DMS53 treated with DMSO at 0.1 percent for 48 hours (cell line): ENCODE measurements around the gene SNED1.
A peak's percentile ranks its signal among the peaks of the same experiment; 100 is the strongest.

Experiments
- DNase-seq: peaks from one replicate; lab custom pipeline; 2025; ENCODE audit not compliant: unreplicated experiment; lab: John Stamatoyannopoulos, UW

Gene SNED1

DNA sequence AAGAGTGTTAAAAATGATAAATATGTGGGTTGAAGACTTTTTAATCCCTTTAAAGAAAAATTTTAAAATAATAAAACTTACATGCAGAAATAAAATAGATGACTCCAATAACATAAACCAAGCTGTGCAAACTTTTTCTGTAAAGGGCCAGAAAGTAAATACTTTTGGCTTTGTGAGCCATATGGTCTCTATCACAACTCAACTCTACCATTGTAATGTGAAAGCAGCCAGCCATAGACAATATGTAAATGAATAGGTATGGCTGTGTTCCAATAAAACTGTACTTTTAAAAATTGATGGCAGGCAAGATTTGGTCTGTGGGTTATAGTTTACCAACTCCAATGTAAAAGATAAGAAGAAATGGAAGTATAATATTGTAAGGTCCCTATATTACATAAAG, 45.2 kb downstream of the SNED1 start:
- DNase-seq = no peak

DNA sequence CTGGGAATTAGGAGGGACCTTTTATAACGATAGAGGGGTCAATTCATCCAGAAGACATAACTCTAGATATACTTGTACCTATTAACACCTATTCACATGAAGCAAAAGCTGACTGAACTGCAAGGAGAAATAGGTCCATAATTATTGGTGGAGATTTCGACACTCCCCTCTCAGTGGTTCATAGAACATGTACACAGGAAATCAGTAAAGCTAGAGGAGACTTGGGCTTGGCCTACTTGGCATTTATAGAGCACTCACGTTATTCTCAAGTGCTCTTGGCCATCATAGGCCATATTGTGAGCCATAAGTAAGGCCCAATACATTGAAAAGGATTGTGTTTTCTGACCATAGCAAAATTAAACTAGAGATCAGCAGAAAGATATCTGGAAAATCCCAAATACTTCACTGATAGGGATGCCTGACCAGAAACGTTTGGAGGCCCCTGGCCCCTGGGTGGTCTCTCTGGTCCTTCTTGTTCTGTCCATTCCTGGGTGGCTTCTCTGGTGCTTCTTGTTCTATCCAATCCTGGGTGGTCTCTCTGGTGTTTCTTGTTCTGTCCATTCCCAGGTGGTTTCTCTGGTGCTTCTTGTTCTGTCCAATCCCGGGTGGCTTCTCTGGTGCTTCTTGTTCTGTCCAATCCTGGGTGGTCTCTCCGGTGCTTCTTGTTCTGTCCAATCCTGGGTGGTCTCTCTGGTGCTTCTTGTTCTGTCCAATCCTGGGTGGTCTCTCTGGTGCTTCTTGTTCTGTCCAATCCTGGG, 49.0 kb downstream of the SNED1 start:
- no peak for DNase-seq

DNA sequence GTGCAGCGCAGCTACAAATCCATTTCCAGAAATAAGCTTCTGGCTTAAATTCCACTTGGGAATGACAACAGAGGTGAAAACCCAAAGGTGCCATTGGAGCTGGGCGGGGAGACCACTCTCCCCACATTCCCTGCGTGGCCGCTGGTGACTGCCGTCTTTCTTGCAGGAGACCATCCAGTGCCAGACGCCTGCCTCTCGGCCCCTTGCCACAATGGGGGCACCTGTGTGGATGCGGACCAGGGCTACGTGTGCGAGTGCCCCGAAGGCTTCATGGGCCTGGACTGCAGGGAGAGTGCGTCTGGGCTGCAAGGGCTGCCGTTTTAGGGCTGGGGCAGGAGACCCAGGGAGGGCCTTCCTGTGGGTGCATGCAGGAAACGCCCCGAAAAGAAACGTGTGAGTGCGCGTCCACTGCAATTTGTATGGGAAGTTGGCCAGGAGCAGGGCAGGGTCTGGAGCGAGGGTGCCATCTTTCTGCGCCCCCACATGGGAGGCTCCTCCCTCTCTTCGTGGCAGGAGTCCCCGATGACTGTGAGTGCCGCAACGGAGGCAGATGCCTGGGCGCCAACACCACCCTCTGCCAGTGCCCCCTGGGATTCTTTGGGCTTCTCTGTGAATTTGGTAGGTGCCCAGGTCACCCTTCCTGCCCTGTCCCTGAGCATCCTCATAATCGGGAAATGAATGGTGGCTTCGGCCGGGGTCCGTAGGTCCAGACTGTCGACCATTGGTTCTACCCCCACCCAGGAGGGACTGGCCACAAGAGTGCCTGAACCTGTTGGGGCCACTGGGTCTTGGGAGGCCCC, 49.9 kb downstream of the SNED1 start:
- DNase-seq = no peak

DNA sequence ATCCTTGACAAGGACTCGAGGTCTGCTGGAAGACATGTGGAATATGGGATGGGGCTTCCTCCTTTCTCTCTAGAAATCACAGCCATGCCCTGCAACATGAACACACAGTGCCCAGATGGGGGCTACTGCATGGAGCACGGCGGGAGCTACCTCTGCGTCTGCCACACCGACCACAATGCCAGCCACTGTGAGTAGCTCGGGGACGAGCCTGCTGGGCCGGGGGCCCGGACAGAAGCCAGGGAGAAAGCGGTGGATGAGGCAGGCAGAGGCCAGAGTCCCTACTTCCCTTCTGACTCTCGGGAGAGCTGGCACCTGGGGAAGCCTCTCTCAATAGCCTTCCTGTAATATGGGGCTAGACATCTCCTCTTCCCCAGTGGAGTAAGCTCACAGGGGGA, 50.5 kb downstream of the SNED1 start:
- DNase-seq = no peak

DNA sequence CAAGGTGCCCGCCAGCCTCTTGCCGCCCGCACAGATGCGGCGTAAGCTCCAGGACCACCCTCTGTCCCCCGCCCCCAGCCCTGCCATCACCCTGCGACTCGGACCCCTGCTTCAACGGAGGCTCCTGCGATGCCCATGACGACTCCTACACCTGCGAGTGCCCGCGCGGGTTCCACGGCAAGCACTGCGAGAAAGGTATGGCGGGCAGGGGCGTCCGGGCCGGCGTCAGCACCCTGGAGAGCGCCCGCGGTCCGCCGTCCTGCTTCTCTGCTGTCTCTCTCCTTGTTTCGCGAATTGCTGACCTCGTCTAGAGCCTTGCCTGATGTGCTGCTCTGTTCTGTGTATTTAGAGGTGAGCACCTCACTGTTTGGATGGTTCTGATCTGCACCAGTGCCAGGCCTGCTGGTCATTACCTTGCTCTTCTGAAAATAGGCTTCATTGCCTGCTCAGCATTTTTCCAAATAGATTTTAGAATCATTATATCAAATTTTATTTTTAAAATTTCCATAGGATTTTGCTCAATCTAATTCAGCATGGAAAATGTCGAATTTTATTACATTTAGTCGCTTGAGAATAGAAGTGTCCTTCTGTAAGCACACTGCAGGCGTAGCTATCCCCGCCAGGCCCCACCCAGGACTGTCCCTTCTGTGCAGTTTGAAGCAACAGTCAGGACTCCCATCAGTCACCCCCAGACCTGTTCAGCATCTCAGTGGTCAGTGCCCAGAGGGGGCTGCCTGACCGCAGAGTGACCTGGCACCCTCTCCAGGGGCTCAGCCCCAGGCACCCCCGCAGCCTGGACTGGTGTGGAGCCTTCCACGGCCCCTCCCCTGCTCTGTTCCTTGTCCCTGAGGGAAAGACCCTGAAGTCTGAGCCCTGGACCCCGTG, 51.6 kb downstream of the SNED1 start:
- no peak for DNase-seq

DNA sequence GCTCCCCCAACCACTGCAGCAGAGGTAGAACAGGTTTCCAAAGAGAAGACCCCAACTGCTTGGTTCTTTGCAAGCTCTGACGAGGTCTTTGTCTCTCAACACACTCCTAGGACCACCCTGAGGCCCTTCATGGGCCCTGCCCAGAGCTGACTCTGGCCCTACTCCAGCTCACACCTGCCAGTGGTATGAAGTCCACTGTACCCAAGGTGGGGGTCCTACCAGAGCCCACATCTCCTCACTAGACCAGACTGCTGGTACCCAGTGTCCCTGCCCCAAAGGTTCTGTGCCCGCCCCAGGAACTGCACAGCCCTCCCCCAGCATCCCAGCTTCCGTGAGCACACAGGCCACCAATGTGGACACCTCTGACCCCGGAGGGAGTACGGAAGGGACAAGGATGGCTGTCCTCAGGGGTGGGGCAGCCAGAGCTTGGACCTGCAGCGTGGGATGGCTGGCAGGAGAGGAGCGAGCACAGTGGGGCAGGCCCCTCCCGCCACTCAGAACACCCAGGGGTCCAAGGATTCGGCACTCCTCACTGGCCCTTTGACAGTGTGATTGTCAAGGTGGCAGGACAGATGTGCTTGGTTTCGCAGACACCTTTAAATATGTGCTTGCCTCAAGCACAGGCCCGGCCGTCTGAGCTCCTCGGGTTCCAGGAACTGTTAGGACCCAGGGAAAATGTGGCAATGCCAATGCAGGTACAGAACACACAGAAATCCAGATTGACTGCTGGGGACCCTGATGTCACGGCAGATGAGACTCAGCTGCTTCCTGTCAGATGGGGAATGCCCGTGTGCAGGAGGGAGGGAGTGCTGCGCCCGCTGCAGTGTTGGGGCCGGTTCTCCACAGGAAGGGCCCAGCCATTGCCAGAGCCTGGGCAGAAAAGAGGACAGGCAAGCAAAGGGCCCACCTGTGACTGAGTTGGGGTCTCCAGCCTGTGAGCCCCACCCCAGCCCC, 52.5 kb downstream of the SNED1 start:
- DNase-seq = no peak

DNA sequence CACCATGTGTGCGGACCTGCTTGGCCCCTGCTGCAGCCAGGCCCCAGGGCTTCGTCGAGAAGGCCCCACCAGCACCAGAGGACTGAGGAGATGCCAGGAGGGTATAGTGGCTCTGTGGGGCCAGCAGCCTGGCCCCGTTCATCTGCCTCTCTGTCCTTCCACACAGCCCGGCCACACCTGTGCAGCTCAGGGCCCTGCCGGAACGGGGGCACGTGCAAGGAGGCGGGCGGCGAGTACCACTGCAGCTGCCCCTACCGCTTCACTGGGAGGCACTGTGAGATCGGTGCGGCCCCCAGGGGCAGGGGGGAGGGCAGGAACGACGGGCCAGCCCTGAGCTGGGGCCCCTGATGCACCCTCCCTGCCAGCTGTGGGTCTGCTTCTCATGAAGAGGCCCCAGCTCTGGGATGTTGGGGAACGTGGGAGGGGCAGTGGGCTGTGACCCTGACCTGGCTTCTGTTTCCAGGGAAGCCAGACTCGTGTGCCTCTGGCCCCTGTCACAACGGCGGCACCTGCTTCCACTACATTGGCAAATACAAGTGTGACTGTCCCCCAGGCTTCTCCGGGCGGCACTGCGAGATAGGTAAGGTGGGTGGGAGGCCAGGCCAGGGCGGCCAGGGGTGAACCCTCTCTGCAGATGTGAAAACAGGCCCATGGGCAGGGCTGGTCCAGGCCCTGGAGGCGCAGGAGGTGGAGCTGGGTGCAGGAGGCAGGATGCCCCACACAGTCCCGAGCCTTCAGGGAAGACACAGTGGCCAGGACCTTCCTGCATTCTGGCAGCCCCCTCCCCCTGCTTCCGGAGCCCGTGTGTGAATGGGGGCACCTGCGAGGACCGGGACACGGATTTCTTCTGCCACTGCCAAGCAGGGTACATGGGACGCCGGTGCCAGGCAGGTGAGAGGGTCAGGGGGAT, 53.4 kb downstream of the SNED1 start:
- DNase-seq = no peak

DNA sequence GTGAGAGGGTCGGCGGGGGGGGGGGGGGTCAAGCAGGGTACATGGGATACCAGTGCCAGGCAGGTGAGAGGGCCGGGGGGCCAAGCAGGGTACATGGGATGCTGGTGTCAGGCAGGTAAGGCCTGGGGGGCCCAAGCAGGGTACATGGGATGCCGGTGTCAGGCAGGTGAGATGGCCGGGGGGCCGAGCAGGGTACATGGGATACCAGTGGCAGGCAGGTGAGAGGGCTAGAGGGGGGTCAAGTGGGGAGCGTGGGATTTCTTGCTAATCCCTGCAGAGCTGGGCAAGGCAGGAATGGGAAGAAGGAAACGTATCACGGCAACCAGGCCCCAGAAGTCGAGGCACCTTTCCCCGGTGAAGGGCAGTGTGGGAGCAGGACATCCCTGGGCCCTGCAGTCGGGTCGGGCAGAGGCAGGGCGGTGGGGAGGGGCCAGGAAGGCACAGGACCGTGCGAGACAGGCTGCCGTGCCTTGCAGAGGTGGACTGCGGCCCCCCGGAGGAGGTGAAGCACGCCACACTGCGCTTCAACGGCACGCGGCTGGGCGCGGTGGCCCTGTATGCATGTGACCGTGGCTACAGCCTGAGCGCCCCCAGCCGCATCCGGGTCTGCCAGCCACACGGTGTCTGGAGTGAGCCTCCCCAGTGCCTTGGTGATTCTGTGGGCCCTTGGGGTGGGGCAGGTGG, 54.4 kb downstream of the SNED1 start:
- DNase-seq = no peak

DNA sequence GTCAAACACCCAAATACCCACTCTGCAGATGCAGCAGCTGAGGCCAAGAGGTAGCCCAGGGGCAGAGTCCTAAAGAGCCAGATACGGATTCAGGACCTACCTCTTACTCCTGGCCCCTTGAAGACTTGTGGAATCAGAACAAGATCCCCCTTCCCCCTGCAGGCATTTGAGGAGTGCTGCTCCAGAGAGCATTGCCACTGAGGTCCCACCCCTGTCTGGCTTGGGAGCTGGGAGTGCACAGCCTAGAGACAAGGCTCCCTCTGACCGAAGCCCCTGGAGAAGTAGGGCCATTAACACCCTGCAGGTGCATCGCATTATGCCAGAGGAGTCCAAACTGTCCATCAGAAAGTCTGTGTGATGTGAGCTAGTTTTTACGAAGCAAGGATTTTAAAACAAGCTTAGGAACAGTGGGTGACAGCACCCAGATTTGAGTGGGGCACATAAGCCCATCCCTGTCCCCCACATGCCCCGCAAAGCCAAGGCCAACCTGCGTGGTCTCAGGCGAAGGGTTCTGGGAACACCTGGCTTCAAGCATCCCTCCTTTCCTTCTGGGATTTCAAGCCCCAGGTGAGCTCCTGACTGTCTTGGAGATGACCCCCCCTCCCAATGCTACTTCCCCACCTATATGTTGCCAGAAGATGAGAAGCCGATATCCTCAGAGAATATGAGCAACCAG, 55.3 kb downstream of the SNED1 start:
- no peak for DNase-seq

DNA sequence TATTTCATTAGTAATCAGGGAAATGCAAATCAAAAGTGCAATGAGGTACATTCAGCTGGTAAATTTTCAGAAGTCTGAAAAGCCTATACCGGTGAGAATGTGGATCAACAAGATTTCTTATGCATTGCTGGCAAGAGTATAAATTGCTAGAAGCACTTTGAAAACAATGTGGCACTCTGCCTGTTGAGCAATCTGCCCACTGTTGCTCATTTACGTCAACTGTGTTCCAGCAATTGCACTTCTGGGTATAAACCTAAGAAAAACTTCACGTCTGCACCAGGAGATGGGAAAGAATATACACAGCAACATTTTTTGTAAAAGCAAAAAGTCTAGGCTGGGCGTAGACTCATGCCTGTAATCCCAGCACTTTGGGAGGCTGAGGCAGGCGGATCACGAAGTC, 62.9 kb downstream of the SNED1 start:
- no peak for DNase-seq

DNA sequence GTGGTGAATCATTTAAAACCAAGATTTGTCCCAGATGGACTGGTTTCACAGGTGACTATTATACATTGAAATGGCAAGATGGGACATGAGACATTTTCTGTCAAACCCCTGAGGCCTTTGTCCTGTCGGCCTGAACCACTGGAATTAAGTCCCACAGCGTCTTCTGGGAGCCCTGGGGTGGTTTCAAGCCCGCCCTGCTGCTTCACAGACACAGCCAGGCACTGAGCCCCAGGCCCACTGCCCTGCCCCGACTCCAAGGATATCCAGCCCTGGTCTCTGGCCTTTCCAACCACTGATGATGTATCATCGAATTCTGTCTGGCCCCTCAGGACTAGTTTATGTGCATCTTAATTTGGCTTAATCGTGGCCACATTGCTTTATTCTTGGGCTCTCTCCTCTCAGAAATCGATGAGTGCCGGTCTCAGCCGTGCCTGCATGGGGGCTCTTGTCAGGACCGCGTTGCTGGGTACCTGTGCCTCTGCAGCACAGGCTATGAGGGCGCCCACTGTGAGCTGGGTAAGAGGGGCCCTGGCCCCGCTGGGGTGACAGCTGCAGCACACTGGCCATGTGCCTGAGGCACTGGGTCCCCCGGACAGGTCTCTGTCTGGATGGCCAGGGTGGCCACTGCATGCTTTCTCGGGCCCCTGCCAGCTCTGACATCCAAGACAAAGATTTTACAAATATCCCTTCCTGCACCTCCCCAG, 64.1 kb downstream of the SNED1 start:
- DNase-seq = no peak

DNA sequence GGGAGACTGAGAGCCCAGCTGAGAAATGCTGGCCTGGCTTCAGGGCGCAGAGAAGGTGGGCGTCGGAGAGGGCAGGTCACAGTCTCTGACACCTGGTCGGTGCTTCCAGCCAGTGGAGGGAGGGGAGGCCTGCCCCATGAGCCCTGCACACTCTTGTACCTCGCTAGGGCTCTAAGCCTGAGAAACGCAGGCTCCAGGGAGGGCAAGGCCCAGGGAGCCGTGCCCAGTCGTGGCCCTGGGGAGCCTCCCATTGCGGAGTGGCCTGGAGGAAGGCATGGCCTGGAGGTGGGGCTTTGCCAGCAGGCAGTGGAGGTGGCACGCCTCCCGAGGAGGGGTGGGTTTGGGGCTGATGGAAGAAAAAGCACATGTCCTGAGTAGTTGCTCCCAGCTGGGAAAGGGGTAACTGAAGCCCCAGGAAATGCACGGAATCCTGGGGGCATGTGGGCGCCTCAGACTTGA, 64.7 kb downstream of the SNED1 start:
- DNase-seq = no peak

DNA sequence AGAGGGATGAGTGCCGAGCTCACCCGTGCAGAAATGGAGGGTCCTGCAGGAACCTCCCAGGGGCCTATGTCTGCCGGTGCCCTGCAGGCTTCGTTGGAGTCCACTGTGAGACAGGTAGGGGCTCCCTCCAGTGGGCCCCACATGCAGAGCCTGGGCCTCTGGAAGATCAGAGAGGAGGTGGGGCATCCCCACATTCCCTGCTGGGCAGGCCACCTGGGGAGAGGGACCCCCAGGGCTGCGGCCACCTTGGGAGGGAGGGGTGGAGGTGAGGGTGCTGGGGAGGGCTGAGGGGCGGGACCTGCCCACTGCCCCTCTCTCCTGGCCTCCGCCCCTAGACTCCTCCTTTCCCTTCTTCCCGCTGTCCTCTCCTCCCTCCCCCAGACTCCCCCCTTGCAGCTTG, 65.2 kb downstream of the SNED1 start:
- no peak for DNase-seq

DNA sequence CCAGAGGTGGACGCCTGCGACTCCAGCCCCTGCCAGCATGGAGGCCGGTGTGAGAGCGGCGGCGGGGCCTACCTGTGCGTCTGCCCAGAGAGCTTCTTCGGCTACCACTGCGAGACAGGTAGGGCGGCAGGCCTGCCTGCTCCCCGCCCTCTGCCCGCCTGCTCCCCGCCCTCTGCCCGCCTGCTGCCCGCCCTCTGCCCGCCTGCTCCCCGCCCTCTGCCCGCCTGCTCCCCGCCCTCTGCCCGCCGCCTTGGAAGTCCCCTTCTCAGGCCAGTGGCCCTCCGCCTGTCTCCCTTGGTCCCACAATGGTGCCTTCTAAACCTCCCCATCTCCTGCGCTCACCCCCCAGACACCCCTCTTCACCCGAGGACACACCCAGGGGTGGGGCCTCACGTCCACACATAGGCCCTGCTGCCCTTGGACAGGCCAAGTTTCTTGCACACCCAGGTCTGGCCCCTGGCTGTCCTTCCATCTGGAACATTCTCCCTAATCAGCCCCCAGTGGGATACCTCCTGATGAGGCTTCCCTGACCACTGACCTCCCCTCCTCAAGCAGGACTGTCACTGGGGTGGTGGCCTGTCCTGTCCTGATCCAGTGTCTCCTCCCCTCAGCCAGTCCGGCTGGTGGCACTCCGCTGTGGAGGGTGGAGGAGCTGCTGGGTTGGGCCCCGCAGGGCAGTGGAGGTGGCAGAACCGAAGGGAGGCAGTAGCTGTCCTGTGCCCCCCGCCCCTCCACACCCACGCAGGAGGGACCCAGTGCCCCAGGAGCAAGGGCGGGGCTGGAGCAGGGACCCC, 65.8 kb downstream of the SNED1 start:
- peak; percentile 43 for DNase-seq

DNA sequence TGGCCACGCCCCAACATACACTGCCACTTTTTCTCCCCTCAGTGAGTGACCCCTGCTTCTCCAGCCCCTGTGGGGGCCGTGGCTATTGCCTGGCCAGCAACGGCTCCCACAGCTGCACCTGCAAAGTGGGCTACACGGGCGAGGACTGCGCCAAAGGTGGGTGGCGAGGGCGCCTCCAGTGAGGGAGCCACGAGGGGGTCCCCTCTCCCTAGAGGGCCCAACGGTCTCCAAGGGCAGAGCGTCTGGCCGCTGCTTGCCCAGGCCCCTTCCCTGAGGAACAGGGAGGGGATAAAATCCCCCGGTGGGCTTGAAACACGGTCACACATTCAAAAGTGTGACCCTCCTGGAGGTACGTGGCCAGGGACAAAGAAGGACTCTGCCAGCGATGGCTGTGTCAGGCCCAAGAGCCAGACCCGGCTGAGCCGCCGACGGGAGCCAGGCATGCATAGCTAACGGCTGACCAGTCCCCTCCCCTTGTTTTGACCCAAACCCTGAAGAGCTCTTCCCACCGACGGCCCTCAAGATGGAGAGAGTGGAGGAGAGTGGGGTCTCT, 66.5 kb downstream of the SNED1 start:
- no peak for DNase-seq

DNA sequence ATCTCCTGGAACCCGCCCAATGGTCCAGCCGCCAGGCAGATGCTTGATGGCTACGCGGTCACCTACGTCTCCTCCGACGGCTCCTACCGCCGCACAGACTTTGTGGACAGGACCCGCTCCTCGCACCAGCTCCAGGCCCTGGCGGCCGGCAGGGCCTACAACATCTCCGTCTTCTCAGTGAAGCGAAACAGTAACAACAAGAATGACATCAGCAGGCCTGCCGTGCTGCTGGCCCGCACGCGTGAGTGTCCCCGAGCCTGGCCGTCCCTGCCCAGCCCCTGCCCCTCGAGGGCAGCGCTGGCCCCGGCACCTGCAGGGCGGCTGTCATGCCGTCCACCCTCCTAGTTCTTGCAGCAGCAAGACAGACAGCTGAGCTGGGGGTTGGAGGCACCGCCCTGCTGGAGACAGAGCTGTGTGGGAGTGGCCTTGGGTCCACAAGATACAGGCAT, 67.0 kb downstream of the SNED1 start:
- peak; percentile 20 for DNase-seq
